HFF-Myc (cell line): ENCODE results near the gene TSR3.

Source experiments
- DNase-seq: peaks from one replicate; pipeline ENCODE4 v3.0.0-alpha.2; 2011; ENCODE audit warnings: low read depth; ENCODE audit errors: extremely low read depth
- H3K4me3 ChIP-seq: replicated peaks from 2 replicates; pipeline ENCODE4 v1.5.1; 2011; ENCODE audit warnings: low read depth, mild to moderate bottlenecking, control low read depth, low read length
- CTCF ChIP-seq: IDR thresholded peaks from 2 replicates; pipeline ENCODE4 v1.5.1; 2012; ENCODE audit warnings: mild to moderate bottlenecking, low read depth, low read length, control low read depth; ENCODE audit errors: missing control alignments

The TSR3 gene

DNA sequence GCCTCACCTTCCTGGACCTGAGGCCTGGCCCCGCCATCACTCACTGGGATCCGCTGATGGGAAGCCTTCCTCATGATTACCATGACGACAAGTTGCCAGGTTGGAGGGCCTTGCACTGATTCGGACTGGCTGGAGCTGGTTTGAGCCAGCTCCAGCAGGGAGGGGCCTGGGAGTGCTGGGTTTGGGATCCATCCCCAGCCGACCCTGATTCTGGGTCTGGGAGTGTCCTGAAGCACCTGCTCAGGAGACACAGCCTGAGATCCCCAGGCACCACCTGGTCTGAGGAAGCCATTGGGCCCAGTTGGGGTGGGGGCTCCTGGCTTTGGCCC lies 24.1 kb downstream of the TSR3 start:
- DNase-seq, result no peak
- H3K4me3 ChIP-seq, result no peak overlapping the region
- no peak for TF ChIP-seq CTCF

DNA sequence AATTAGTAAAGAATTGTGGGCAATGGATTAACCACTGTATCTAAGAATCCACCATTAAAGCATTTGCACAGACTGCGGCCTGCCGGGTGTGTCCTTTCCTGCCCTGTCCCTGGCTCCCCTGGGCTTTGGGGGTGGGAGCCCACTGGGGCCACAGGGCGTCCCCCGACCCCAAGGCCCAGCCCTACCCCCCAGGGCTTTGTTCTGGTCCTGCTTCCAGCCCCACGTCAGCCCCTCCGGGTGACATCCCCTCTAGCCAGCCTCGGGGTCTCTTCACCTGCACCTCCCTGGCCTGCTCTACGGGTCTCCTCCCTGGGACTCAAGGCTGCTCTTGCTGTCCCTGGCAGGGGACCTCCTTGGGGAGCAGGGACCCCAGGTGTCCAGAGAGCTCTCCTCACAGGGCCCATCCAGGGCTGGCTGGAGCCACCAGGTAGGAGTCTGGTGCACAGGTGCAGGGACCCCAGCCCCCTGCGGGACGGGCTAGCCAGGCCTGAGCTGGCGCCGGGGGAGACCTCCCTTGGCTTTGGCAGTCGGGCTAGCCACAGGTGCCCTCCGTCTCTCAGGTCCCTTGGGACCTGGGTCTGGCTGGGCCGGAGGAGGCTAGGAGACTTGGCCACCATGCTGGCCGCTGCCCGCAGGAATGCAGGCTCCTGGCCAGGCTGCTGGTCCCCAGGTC lies 24.6 kb downstream of the TSR3 start:
- no peak for TF ChIP-seq CTCF
- H3K4me3 ChIP-seq, result no peak overlapping the region
- DNase-seq, result no peak

DNA sequence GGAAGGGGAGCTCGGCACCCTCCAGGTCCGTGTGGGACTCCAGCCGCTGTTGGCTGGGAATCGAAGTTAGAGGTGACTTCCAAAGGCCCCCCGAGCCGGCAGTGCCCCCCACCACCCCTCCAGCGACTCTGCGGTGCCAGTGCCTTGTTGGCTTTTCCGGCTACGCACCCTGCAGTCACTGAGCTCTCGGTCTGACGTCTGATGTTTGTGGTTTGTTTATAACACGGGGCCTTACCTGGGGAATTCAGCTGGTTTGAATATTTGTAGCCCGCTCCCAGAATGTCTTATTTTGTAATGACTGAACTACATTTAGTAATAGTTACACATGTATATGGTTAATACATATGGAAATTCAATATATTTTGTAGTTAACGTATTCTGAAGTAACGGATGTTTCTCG lies 25.3 kb downstream of the TSR3 start:
- H3K4me3 ChIP-seq, result no peak overlapping the region
- no peak for DNase-seq
- TF ChIP-seq CTCF, result no peak

GRCh38 chr16:1325673-1326371 lies 25.9 kb downstream of the TSR3 start:
- no peak for DNase-seq
- H3K4me3 ChIP-seq, result no peak overlapping the region
- TF ChIP-seq CTCF, result no peak

GRCh38 chr16:1325261-1325660 lies 26.4 kb downstream of the TSR3 start:
- H3K4me3 ChIP-seq, result no peak overlapping the region
- TF ChIP-seq CTCF, result no peak
- DNase-seq, result no peak

DNA sequence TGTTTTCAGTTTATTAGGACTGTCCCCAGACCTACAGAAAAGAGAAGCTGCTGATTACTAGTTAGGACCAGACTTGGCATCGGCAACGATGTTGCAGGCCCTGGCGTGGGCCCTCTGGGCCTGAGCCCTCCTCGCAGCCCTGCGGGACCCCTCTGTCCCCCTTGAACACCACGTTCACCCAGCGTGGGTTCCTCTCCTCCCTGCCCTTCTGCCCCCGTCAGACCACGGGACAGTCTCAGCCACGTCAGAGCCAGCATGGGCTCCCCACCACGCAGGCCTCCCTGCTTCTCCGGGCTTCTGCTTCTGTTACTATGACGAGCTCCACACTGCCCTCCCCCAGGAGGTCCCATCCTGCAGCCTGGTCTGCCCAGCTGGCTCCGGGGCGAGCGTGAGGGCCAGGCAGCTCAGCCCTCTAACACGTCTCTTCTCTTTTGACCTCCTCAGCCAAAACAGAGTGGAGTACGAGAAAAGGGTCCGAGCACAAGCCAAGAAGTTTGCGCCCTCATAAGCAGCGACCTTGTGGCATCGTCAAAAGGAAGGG lies 27.3 kb downstream of the TSR3 start:
- no peak overlapping the region for H3K4me3 ChIP-seq
- DNase-seq, result no peak
- no peak for TF ChIP-seq CTCF
